Measurements from ENCODE around the gene PSORS1C2.

DNA sequence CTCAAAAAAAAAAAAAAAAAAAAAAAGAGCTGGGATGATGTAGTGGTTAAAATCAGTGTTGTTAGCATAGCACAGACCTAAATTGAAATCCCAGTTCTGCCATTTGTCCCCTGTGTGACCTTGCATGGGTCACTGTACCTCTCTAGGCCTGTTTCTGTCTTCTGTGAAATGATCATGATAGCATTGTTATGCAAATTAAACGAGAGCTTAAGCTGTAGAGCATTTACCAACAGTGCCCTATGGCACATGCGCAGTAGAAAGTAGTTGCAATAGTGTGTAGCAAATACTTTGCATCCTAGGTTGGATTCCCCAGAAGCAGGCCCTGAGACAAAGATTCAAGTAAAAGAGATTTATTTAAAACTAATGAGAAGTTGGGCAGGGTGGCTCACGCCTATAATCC, 7.3 kb downstream of the PSORS1C2 start:
- TF ChIP-seq, protein P1, sequence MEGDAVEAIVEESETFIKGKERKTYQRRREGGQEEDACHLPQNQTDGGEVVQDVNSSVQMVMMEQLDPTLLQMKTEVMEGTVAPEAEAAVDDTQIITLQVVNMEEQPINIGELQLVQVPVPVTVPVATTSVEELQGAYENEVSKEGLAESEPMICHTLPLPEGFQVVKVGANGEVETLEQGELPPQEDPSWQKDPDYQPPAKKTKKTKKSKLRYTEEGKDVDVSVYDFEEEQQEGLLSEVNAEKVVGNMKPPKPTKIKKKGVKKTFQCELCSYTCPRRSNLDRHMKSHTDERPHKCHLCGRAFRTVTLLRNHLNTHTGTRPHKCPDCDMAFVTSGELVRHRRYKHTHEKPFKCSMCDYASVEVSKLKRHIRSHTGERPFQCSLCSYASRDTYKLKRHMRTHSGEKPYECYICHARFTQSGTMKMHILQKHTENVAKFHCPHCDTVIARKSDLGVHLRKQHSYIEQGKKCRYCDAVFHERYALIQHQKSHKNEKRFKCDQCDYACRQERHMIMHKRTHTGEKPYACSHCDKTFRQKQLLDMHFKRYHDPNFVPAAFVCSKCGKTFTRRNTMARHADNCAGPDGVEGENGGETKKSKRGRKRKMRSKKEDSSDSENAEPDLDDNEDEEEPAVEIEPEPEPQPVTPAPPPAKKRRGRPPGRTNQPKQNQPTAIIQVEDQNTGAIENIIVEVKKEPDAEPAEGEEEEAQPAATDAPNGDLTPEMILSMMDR (IDR thresholded peaks at IDR 0.05), result no peak
- TF ChIP-seq POLR2A (IDR thresholded peaks at IDR 0.05), result no peak
